Thoracic aorta (tissue), 2 donors: ENCODE data around the gene ZNF730. TPM values are rescaled to one million over a fixed set of nuclear protein-coding genes. Genes with fewer than 3 reads are reported as not detected.
"Not testable (repeated sequence)": the region's sequence is repeated elsewhere in the genome, so short reads cannot be mapped to it uniquely, and the experiment has no call there.

Experiments
- ATAC-seq: fragments of 150-250 bp; one replicate; pipeline ENCODE4 v1.8.0; 2017; ENCODE audit warnings: low read depth; ENCODE audit not compliant: insufficient number of reproducible peaks, low FRiP score
- DNase-seq: peaks from one replicate; pipeline ENCODE4 v3.0.0-alpha.2; 2020; ENCODE audit warnings: low spot score
- H3K27ac ChIP-seq, 2 donors: fragments of 200-600 bp; sonication (generic); 1 replicate in 1 of 2; 2 replicates in 1 of 2; pipeline ENCODE4 v1.5.1; 2016; ENCODE audit warnings: mild to moderate bottlenecking in 2 of 2, moderate library complexity in 2 of 2
- H3K27me3 ChIP-seq: fragments of 200-600 bp; sonication (generic); replicated peaks from 2 replicates; pipeline ENCODE4 v1.6.0; 2016; ENCODE audit warnings: mild to moderate bottlenecking; ENCODE audit not compliant: insufficient read depth
- H3K36me3 ChIP-seq: fragments of 200-600 bp; sonication (generic); one replicate; pipeline ENCODE4 v1.5.1; 2016
- H3K4me1 ChIP-seq, 2 donors: fragments of 200-600 bp; sonication (generic); 1 replicate in 1 of 2; 2 replicates in 1 of 2; pipeline versions ENCODE4 v1.5.1 to v1.6.0; 2016; ENCODE audit warnings: low read depth in 2 of 2, mild to moderate bottlenecking in 1 of 2; ENCODE audit not compliant: control insufficient read depth in 1 of 2
- H3K4me3 ChIP-seq: fragments of 200-600 bp; sonication (generic); 2 replicates; pipeline ENCODE4 v1.5.1; 2016; ENCODE audit warnings: mild to moderate bottlenecking
- H3K9me3 ChIP-seq: fragments of 200-600 bp; sonication (generic); 2 replicates; pipeline ENCODE4 v1.5.1; 2016
- total RNA-seq, 2 donors: library from RNA; depleted of rRNA; stranded (reverse); fragments of >200 nt; gene quantifications; one replicate each; pipeline versions ENCODE4 v1.1.0 to v1.2.3, GENCODE V29; 2016
- TF ChIP-seq, protein P1 (sequence below): fragments of 200-600 bp; sonication (generic); IDR thresholded peaks from one replicate; pipeline ENCODE4 v1.5.1; 2019; ENCODE audit warnings: antibody characterized with exemption

The ZNF730 gene
- total RNA-seq, 2 donors from 2014 or later: not detected

DNA sequence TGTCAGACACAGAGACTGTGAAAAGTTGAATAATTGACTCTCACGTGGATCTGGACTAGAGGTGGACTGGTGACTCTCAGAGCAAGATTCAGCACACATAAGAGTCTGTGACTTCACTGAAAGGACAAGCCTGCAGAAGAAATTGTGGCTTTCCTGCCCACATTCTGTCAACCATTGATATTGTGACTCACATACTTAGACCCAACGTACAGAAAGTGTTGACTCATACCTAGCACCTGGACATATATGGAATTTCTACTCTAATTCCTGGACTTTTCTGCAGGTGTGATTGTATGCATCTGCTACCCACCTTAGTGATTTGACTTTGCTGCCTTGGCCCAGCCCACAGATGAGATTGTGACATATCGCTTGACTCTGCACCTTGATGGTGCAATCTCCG, 15.6 kb upstream of the ZNF730 start:
- Histone ChIP-seq H3K4me3 (no peak overlapping the region), H3K4me1 (no peaks in the 10 kb centered on the region), H3K27ac (no peak overlapping the region), H3K27me3 (no peaks in the 10 kb centered on the region), H3K36me3 (no peaks in the 10 kb centered on the region), H3K9me3 (no peaks in the 10 kb centered on the region)
- DNase-seq (no peak), ATAC-seq (no peak)
- TF ChIP-seq, protein P1, sequence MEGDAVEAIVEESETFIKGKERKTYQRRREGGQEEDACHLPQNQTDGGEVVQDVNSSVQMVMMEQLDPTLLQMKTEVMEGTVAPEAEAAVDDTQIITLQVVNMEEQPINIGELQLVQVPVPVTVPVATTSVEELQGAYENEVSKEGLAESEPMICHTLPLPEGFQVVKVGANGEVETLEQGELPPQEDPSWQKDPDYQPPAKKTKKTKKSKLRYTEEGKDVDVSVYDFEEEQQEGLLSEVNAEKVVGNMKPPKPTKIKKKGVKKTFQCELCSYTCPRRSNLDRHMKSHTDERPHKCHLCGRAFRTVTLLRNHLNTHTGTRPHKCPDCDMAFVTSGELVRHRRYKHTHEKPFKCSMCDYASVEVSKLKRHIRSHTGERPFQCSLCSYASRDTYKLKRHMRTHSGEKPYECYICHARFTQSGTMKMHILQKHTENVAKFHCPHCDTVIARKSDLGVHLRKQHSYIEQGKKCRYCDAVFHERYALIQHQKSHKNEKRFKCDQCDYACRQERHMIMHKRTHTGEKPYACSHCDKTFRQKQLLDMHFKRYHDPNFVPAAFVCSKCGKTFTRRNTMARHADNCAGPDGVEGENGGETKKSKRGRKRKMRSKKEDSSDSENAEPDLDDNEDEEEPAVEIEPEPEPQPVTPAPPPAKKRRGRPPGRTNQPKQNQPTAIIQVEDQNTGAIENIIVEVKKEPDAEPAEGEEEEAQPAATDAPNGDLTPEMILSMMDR: no peak

DNA sequence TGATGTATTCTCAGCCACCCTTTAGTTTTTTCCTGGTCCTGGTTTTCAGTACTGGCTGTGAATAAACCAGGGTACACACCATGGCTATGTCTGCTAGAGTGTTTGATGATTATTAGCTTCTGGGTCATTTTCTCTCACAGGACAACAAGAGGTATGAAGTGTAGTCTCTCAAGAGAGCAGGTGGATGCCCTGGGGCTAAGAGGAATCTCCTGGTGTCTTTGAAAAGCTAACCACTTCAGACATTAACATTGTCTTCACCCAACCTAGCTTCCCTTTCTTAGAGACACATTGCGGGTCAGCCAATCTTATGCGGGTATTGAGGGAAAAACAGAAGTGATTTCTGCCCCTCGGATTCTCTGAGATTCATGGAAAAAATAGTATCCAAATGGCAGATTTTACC, 1.6 kb downstream of the ZNF730 start:
- ATAC-seq (no peak), DNase-seq (no peak)
- H3K36me3 ChIP-seq: no peaks in the 10 kb centered on the region
- peaks cover 4 to 8% of the 10 kb centered on the region in 2 donors for H3K4me1 ChIP-seq
- H3K9me3 ChIP-seq: no peaks in the 10 kb centered on the region
- TF ChIP-seq, protein P1: no peak
- H3K27me3 ChIP-seq: no peaks in the 10 kb centered on the region
- no peak overlapping the region for H3K4me3 ChIP-seq
- no peak overlapping the region for H3K27ac ChIP-seq

DNA sequence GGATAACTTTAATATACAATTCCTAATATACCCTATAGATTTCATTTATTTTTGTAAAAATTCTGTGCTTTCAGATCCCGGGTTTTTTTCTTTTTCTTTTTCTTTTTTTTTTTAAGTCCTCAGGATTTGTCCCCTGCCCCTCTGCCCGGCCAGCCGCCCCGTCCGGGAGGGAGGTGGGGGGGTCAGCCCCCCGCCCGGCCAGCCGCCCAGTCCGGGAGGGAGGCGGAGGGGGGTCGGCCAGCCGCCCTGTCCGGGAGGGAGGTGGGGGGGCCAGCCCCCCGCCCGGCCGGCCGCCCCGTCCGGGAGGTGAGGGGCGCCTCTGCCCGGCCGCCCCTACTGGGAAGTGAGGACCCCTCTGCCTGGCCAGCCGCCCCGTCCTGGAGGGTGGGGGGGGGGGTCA, 17.4 kb downstream of the ZNF730 start:
- ATAC-seq, DNase-seq, H3K36me3 ChIP-seq, H3K4me3 ChIP-seq, H3K9me3 ChIP-seq, H3K27ac ChIP-seq, H3K4me1 ChIP-seq, H3K27me3 ChIP-seq: not testable (repeated sequence)

DNA sequence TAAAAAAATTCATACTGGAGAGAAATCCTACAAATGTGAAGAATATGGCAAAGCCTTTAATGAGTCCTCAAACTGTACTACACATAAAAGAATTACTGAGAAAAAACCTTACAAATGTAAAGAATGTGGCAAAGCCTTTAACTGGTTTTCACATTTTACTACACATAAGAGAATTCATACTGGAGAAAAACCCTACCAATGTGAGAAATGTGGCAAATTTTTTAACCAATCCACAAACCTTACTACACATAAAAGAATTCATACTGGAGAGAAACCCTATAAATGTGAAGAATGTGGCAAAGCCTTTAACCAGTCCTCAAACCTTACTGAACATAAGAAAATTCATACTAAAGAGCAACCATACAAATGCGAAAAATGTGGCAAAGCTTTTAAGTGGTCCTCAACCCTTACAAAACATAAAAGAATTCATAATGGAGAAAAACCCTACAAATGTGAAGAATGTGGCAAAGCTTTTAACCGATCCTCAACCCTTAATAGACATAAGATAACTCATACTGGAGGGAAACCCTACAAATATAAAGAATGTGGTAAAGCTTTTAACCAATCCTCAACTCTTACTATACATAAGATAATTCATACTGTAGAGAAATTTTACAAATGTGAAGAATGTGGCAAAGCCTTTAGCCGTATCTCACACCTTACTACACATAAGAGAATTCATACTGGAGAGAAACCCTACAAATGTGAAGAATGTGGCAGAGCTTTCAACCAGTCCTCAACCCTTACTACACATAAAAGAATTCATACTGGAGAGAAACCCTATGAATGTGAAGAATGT, 29.0 kb downstream of the ZNF730 start:
- no peak for ATAC-seq
- Histone ChIP-seq H3K36me3 (no peaks in the 10 kb centered on the region), H3K4me1 (no peaks in the 10 kb centered on the region), H3K27ac (no peak overlapping the region), H3K4me3 (no peak overlapping the region), H3K9me3 (peaks cover 21% of the 10 kb centered on the region), H3K27me3 (no peaks in the 10 kb centered on the region)
- TF ChIP-seq, protein P1: no peak
- no peak for DNase-seq

DNA sequence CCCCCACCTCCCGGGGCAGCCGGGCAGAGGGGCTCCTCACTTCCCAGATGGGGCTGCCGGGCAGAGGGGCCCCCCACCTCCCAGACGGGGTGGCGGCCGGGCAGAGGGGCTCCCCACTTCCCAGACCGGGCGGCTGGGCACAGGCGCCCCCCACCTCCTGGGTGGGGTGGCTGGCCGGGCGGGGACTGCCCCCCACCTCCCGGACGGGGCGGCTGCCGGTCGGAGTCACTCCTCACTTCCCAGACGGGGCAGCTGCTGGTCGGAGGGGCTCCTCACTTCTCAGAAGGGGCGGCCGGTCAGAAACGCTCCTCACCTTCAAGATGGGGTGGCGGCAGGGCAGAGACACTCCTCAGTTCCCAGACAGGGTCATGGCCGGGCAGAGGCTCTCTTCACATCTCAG, 43.9 kb downstream of the ZNF730 start:
- Histone ChIP-seq H3K27ac (no peak overlapping the region), H3K4me3 (no peak overlapping the region), H3K4me1 (no peaks in the 10 kb centered on the region), H3K36me3 (no peaks in the 10 kb centered on the region), H3K9me3 (no peaks in the 10 kb centered on the region), H3K27me3 (no peaks in the 10 kb centered on the region)
- TF ChIP-seq, protein P1: no peak
- ATAC-seq (no peak), DNase-seq (no peak)

DNA sequence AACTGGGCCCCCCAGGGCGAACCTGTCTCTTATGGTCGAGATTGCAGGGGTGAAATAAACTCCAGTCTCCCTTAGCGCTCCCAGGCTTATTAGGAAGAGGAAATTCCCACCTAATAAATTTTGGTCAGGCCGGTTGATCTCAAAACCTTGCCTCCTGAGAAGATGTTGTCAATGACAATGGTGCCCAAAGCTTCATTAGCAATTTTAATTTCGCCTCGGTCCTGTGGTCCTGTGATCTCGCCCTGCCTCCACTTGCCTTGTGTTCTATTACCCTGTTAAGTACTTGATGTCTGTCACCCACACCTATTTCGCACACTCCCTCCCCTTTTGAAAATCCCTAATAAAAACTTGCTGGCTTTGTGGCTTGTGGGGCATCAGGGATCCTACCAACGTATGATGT, 51.5 kb downstream of the ZNF730 start:
- not testable (repeated sequence) for H3K36me3 ChIP-seq, DNase-seq, ATAC-seq, H3K27ac ChIP-seq, H3K27me3 ChIP-seq, H3K4me3 ChIP-seq, H3K4me1 ChIP-seq, H3K9me3 ChIP-seq
